Uterus (tissue), 4 donors: ENCODE results near the gene IER2. TPM values are rescaled to one million over a fixed set of nuclear protein-coding genes. Genes with fewer than 3 reads are reported as not detected.
A peak's percentile ranks its signal among the peaks of the same experiment; 100 is the strongest.

Experiments used
- DNase-seq, 2 donors: peaks; one replicate each; pipeline ENCODE4 v3.0.0-alpha.2; 2019 to 2020
- H3K27ac ChIP-seq, 2 donors: fragments of 200-600 bp; sonication (generic); 1 replicate in 1 of 2; 2 replicates in 1 of 2; pipeline ENCODE4 v1.5.1; 2016 to 2018
- H3K27me3 ChIP-seq, 2 donors: fragments of 200-600 bp; sonication (generic); one replicate each; pipeline ENCODE4 v1.5.1; 2018 to 2019; ENCODE audit warnings: control low read depth in 1 of 2
- H3K36me3 ChIP-seq, 2 donors: fragments of 200-600 bp; sonication (generic); one replicate each; pipeline ENCODE4 v1.5.1; 2019; ENCODE audit warnings: control low read depth in 1 of 2
- H3K4me1 ChIP-seq, 2 donors: fragments of 200-600 bp; sonication (generic); one replicate each; pipeline ENCODE4 v1.5.1; 2018 to 2019; ENCODE audit warnings: control low read depth in 1 of 2
- H3K4me3 ChIP-seq, 2 donors: fragments of 200-600 bp; sonication (generic); 1 replicate in 1 of 2; 2 replicates in 1 of 2; pipeline ENCODE4 v1.5.1; 2018 to 2019; ENCODE audit warnings: mild to moderate bottlenecking in 1 of 2
- H3K9me3 ChIP-seq, 2 donors: fragments of 200-600 bp; sonication (generic); one replicate each; pipeline ENCODE4 v1.5.1; 2019; ENCODE audit warnings: control low read depth in 1 of 2
- POLR2A ChIP-seq, 2 donors: fragments of 450-650 bp; IDR thresholded peaks; one replicate each; pipeline ENCODE4 v1.6.1; 2016; ENCODE audit warnings: antibody characterized with exemption in 2 of 2, mild to moderate bottlenecking in 1 of 2, moderate library complexity in 1 of 2
- intact Hi-C: fragments of 100-400 bp; cut with DNase I; formaldehyde crosslinking; loops from one replicate; pipeline ENCODE4 v1.15.1; 2023; ENCODE audit warnings: low total_unique reads
- total RNA-seq, 4 donors: library from RNA; depleted of rRNA in 3 of 4; stranded (reverse); fragments of >200 nt in 3 of 4; gene quantifications; one replicate each; pipeline versions ENCODE4 v1.1.0 to v1.2.4, GENCODE V29; 2014 to 2023
- TF ChIP-seq, protein P1 (sequence below), 4 experiments: fragments of 200-600 bp in 2 of 4; fragments of 450-650 bp in 2 of 4; sonication (generic) in 2 of 4; IDR thresholded peaks; one replicate each; pipeline ENCODE4 v1.5.1; 2016 to 2019; ENCODE audit warnings: antibody characterized with exemption in 4 of 4, mild to moderate bottlenecking in 2 of 4, moderate library complexity in 1 of 4
- donor health status: DM: yes; HTN: yes; CAD: no.

IER2 gene
- total RNA-seq, 4 donors from 2014 or later: 15.1 to 108 (median 66.7) TPM

DNA sequence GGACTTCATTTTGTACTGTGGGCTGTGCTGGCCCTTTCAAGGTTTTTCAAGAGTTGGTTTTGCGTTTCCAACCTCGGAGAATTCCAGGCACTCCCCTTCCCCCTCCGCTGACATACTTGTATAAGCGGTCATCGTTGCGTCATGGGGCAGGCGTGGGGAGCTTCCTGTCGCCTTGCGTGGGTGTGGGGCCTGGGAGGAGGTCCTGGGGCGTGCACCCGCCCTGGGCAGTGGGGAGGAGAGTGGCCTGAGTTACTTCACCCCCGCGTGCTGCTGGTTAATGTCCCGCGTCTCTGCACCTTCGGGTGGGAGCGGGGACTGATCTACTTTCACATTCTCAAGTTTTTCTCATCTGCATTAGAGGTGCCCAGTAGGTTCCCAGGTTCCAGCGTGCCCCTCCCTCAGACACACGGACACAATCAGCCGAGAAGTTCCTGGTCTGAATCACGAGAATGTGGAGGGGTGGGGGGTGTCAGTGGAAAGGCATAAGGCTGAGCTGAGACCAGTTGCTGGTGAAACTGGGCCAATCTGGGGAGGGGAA, 4.1 kb downstream of the IER2 start:
- TF ChIP-seq POLR2A (IDR thresholded peaks at IDR 0.05): peak; percentile 64 to 87
- TF ChIP-seq, protein P1, sequence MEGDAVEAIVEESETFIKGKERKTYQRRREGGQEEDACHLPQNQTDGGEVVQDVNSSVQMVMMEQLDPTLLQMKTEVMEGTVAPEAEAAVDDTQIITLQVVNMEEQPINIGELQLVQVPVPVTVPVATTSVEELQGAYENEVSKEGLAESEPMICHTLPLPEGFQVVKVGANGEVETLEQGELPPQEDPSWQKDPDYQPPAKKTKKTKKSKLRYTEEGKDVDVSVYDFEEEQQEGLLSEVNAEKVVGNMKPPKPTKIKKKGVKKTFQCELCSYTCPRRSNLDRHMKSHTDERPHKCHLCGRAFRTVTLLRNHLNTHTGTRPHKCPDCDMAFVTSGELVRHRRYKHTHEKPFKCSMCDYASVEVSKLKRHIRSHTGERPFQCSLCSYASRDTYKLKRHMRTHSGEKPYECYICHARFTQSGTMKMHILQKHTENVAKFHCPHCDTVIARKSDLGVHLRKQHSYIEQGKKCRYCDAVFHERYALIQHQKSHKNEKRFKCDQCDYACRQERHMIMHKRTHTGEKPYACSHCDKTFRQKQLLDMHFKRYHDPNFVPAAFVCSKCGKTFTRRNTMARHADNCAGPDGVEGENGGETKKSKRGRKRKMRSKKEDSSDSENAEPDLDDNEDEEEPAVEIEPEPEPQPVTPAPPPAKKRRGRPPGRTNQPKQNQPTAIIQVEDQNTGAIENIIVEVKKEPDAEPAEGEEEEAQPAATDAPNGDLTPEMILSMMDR (IDR thresholded peaks at IDR 0.05): peak in 1 of 4 experiments; percentile 25
- Histone ChIP-seq H3K36me3 (no peaks in the 10 kb centered on the region), H3K4me1 (peaks cover 0 to 7% of the 10 kb centered on the region in 2 donors)

DNA sequence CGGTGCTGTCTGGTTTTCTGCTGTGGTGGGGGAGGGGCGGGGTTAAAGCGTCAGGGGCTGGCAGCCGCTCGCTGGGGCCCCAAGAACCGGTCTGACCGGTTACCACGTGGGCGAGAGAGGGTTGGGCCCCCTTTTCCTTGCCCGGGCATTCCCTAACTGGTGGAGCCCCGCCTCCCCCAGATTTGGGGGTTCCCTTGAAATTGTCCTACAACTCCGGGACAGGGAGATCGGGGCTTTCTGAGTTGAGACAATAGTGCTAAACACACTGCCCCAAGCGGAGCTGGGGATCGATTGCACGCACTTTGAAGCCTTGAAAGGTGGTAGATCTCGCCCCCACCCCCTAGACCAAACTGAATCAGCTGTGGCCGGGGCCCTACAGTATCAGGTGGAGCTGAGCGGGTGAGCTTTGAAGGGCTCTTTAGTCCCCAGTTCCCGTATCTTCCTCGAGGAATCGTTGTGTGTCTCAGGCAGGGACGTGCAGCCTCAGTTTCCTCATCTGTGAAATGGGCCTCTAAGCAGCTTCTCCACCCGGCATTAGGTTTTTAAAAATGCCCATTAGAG, 4.8 kb downstream of the IER2 start:
- peak overlapping the region; percentile 79 to 81 for H3K4me3 ChIP-seq
- no peaks in the 10 kb centered on the region for H3K27me3 ChIP-seq
- intact Hi-C loops: no loop called here
- no peaks in the 10 kb centered on the region for H3K36me3 ChIP-seq
- TF ChIP-seq, protein P1 (IDR thresholded peaks at IDR 0.05): no peak
- H3K4me1 ChIP-seq: peaks cover 0 to 7% of the 10 kb centered on the region in 2 donors
- peak overlapping the region; percentile 94 to 98 for H3K27ac ChIP-seq
- H3K9me3 ChIP-seq: no peaks in the 10 kb centered on the region
- DNase-seq: peak; percentile 70 to 74

More for the DNA sequence above, 4.1 kb downstream of the IER2 start:
- intact Hi-C loops: no loop called here
- no peaks in the 10 kb centered on the region for H3K9me3 ChIP-seq
- H3K27ac ChIP-seq: peak overlapping the region; percentile 94 to 98
- H3K27me3 ChIP-seq: no peaks in the 10 kb centered on the region
- DNase-seq: peak; percentile 95 to 98
- peak overlapping the region; percentile 79 to 81 for H3K4me3 ChIP-seq

DNA sequence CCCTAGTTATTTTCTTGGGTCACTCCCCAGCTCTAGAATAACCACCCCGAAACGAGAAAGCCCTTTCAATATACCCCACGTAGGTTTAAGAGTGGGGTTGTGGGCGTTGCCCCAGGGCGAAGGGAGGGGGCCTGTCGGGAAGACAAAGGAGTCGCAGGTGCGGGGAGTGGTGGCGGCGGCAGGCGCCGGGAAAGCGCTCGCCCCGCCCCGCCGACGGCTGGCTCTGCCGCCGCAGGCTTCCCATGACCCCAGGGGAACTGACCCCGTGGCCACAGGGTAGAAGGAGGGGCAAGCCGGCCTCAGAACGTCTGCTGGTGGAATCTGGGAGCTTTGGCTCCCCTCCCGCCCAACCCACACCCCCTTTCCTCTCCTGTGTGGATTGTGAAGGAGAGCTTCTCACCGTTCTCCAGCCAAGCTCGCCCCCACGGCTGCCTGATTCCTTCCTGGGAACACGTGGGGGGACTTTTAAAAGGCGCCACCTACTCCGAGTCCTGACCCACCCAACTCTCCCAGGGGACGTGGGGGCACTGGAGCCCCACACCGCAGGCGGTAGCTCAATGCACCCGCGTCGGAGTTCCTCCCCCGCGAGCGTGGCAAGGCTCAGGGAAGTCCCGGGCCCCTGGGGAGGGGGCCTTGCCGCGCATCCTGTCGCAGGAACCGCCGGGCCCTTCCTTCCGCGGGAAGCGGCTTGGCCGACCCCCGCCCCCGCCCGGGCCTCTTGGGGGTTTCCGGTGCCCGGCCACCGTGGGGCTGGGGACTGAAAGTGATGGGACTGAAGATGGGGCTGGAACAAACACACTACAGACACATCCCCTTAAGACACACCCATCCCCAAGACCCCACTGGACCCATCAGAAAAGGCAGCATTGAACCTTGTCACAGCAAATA, 5.5 kb downstream of the IER2 start:
- H3K27me3 ChIP-seq: no peaks in the 10 kb centered on the region
- peak; percentile 82 for DNase-seq
- H3K36me3 ChIP-seq: no peaks in the 10 kb centered on the region
- H3K27ac ChIP-seq: peak overlapping the region; percentile 94 to 98
- H3K4me3 ChIP-seq: peak overlapping the region; percentile 79 to 81
- TF ChIP-seq POLR2A (IDR thresholded peaks at IDR 0.05): no peak
- peaks cover 0 to 7% of the 10 kb centered on the region in 2 donors for H3K4me1 ChIP-seq
- intact Hi-C loops: no loop called here
- H3K9me3 ChIP-seq: no peaks in the 10 kb centered on the region

DNA sequence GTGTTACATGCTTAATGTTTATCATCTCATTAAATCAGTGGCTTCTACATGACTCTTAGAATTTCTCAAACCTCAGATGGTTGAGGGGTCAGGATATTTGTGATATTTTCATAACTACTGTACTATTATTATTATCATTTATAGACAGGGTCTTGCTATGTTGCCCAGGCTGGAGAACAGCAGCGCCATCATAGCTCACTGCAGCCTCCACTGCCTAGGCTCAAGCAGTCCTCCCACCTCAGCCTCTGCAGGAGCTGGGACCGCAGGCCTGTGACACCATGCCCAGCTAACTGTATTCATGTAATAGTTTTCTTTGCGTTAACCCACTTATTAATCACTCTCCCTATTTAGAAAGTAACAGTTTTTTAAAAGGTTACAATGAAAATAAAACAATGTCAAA, 9.5 kb downstream of the IER2 start:
- H3K27me3 ChIP-seq: no peaks in the 10 kb centered on the region
- no peaks in the 10 kb centered on the region for H3K9me3 ChIP-seq
- H3K4me1 ChIP-seq: peaks cover 0 to 23% of the 10 kb centered on the region in 2 donors
- intact Hi-C loops: no loop called here
- no peak overlapping the region for H3K4me3 ChIP-seq
- DNase-seq: no peak
- no peak overlapping the region for H3K27ac ChIP-seq
- no peaks in the 10 kb centered on the region for H3K36me3 ChIP-seq
- no peak for TF ChIP-seq POLR2A (IDR thresholded peaks at IDR 0.05)
- TF ChIP-seq, protein P1 (IDR thresholded peaks at IDR 0.05): no peak

DNA sequence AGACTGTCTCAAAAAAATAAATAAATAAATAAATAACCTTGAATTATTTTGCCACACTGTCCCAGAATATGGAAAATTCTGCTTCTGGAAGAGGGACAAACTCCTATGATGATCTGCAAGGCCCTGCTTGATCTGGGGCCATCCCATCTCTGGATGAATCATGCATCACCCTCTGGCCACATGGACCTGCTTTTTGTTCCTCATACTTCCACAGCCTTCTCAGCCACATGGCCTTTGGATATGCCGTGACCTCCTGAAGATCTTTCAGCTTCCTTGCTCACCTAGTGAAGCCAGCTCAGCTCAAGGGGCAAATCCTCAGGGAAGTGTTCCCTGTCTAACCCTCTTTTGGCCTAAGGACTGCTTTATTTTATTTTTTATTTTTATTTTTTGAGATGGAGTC, 10.3 kb downstream of the IER2 start:
- no peak for DNase-seq
- intact Hi-C loops: no loop called here
- TF ChIP-seq, protein P1 (IDR thresholded peaks at IDR 0.05): no peak
- no peak for TF ChIP-seq POLR2A (IDR thresholded peaks at IDR 0.05)
- no peaks in the 10 kb centered on the region for H3K27me3 ChIP-seq
- H3K4me3 ChIP-seq: no peak overlapping the region
- no peak overlapping the region for H3K27ac ChIP-seq
- H3K36me3 ChIP-seq: no peaks in the 10 kb centered on the region
- H3K4me1 ChIP-seq: peaks cover 0 to 16% of the 10 kb centered on the region in 2 donors
- H3K9me3 ChIP-seq: no peaks in the 10 kb centered on the region
